HepG2 (cell line): ENCODE measurements around the gene AK9. TPM values are rescaled to one million over a fixed set of nuclear protein-coding genes. Genes with fewer than 3 reads are reported as not detected.

ENCODE experiments used
- ATAD3A ChIP-seq: sonication (generic); formaldehyde crosslinking; IDR thresholded peaks from 2 replicates; pipeline ENCODE4 v1.4.0; 2020; ENCODE audit warnings: missing genetic modification reagents
- CEBPB ChIP-seq: IDR thresholded peaks from 2 replicates; pipeline ENCODE4 v1.6.1; 2011; ENCODE audit warnings: low read depth, low read length, improper control_type of control experiment, borderline replicate concordance
- ETV5 ChIP-seq: IDR thresholded peaks from 2 replicates; pipeline ENCODE4 v1.6.1; 2018; ENCODE audit warnings: missing biosample characterization, missing genetic modification reagents, inconsistent platforms, borderline replicate concordance
- KAT8 ChIP-seq: IDR thresholded peaks from 2 replicates; pipeline ENCODE4 v1.6.1; 2016; ENCODE audit warnings: missing genetic modification reagents, missing compliant biosample characterization
- KLF9 ChIP-seq: IDR thresholded peaks from 2 replicates; pipeline ENCODE4 v1.6.1; 2016; ENCODE audit warnings: low read depth
- MED8 ChIP-seq: sonication (generic); formaldehyde crosslinking; IDR thresholded peaks from 2 replicates; pipeline ENCODE4 v1.8.1; 2023; ENCODE audit warnings: mild to moderate bottlenecking, missing genetic modification reagents; ENCODE audit not compliant: insufficient replicate concordance
- MLLT10 ChIP-seq: sonication (generic); formaldehyde crosslinking; IDR thresholded peaks from 2 replicates; pipeline ENCODE4 v1.4.0; 2020; ENCODE audit warnings: missing genetic modification reagents
- ONECUT2 ChIP-seq: sonication (generic); formaldehyde crosslinking; IDR thresholded peaks from 2 replicates; pipeline ENCODE4 v1.4.0; 2020; ENCODE audit warnings: missing genetic modification reagents
- SIX1 ChIP-seq: sonication (generic); formaldehyde crosslinking; IDR thresholded peaks from 2 replicates; pipeline ENCODE4 v1.4.0; 2020; ENCODE audit warnings: missing genetic modification reagents, borderline replicate concordance
- ZFP82 ChIP-seq: sonication (generic); formaldehyde crosslinking; IDR thresholded peaks from 2 replicates; pipeline ENCODE4 v1.5.1; 2020; ENCODE audit warnings: mild to moderate bottlenecking, missing genetic modification reagents, borderline replicate concordance
- ZNF431 ChIP-seq: sonication (generic); formaldehyde crosslinking; IDR thresholded peaks from 2 replicates; pipeline ENCODE4 v1.9.0; 2022; ENCODE audit warnings: missing genetic modification reagents, low read depth, mild to moderate bottlenecking, borderline replicate concordance
- ZNF598 ChIP-seq: sonication (generic); formaldehyde crosslinking; IDR thresholded peaks from 2 replicates; pipeline ENCODE4 v1.5.1; 2020; ENCODE audit warnings: mild to moderate bottlenecking, missing genetic modification reagents, borderline replicate concordance
- ZNF839 ChIP-seq: sonication (generic); formaldehyde crosslinking; IDR thresholded peaks from 2 replicates; pipeline ENCODE4 v1.4.0; 2020; ENCODE audit warnings: missing genetic modification reagents, mild to moderate bottlenecking, borderline replicate concordance
- polyA plus RNA-seq, 8 experiments: library from polyadenylated mRNA; depleted of rRNA in 3 of 8; stranded (reverse) in 7 of 8; unstranded in 1 of 8; fragments of >200 nt; fragmentation: Illumina TruSeq in 4 of 8; extraction: Trizol in 4 of 8; gene quantifications; 2 replicates each; pipeline versions ENCODE4 v1.2.1 to v1.2.3, GENCODE V29; 2011 to 2016; ENCODE audit warnings: low read depth in 4 of 8, missing spikeins in 1 of 8, mixed read lengths in 1 of 8; ENCODE audit not compliant: insufficient read depth in 1 of 8
- total RNA-seq, 5 experiments: library from RNA; depleted of rRNA; stranded (reverse); fragments of >200 nt; fragmentation: Illumina TruSeq; extraction: Trizol; gene quantifications; 2 replicates each; pipeline ENCODE4 v1.2.3, GENCODE V29; 2016; ENCODE audit warnings: low read depth in 1 of 5
- TF ChIP-seq, protein P1 (sequence below): sonication (generic); formaldehyde crosslinking; conservative IDR thresholded peaks from 2 replicates; pipeline ENCODE4 v1.4.0; 2020; ENCODE audit warnings: mild to moderate bottlenecking, missing genetic modification reagents, moderate library complexity
- TF ChIP-seq, protein P2 (sequence below): sonication (generic); formaldehyde crosslinking; IDR thresholded peaks from 2 replicates; pipeline ENCODE4 v1.8.1; 2023; ENCODE audit warnings: mild to moderate bottlenecking, inconsistent platforms, moderate library complexity, missing genetic modification reagents, borderline replicate concordance
- TF ChIP-seq, protein P3 (sequence below): sonication (generic); formaldehyde crosslinking; IDR thresholded peaks from 2 replicates; pipeline ENCODE4 v1.5.0; 2020; ENCODE audit warnings: mild to moderate bottlenecking, missing genetic modification reagents, borderline replicate concordance
- TF ChIP-seq, protein P4 (sequence below): sonication (generic); formaldehyde crosslinking; IDR thresholded peaks from 2 replicates; pipeline ENCODE4 v1.4.0; 2020; ENCODE audit warnings: missing genetic modification reagents
- TF ChIP-seq, protein P5 (sequence below): sonication (generic); formaldehyde crosslinking; IDR thresholded peaks from 2 replicates; pipeline ENCODE4 v1.5.1; 2020; ENCODE audit warnings: mild to moderate bottlenecking, moderate library complexity, missing genetic modification reagents

The AK9 gene
- total and polyA plus RNA-seq, 2 of the 13 experiments (the other 11 are each of a cell fraction or from before 2014, with no cell fraction given) = 3.2 to 4.8 TPM

DNA sequence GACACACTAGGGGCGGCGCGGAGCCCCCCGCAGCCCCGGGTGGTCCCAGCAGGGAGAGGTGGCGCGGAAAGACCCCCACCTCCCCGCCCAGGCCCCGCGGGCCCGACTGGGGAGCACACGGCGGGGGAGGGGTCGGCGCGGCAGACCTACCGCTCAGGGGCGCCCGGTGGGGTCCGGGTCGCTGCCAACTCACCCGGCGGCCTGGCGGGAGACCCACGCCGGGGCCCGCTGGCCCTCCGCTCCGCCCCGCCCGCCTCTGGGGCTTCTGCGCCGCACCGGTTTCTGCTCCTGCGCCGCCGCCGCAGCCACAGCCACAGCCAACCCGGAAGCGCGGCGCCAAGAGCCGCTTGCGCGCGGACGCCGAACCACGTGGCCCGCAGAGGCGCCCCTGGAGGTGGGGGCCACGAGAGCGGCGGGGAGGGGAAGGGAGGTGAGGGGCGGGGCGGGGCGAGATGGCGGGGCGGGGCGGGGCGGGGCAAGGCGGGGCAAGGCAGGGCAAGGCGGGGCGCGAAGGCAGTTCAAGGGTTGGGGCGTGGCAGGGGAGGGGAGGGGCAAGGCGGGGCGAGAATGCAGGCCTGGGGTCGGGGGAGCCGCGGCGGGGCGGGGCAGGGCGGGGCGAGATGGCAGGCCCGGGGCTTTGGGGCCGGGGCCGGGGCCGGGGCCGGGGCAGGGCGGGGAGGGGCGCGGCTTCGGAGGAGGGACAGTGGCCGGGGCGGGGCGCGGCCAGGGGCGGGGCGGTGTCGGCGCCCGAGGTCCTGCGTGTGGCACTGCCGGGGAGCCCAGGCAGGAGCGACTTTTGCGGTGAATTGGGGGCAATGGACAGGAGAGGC lies 207.9 kb downstream of the AK9 start, which contains the start of gene ZBTB24 (continued):
- TF ChIP-seq, protein P1, sequence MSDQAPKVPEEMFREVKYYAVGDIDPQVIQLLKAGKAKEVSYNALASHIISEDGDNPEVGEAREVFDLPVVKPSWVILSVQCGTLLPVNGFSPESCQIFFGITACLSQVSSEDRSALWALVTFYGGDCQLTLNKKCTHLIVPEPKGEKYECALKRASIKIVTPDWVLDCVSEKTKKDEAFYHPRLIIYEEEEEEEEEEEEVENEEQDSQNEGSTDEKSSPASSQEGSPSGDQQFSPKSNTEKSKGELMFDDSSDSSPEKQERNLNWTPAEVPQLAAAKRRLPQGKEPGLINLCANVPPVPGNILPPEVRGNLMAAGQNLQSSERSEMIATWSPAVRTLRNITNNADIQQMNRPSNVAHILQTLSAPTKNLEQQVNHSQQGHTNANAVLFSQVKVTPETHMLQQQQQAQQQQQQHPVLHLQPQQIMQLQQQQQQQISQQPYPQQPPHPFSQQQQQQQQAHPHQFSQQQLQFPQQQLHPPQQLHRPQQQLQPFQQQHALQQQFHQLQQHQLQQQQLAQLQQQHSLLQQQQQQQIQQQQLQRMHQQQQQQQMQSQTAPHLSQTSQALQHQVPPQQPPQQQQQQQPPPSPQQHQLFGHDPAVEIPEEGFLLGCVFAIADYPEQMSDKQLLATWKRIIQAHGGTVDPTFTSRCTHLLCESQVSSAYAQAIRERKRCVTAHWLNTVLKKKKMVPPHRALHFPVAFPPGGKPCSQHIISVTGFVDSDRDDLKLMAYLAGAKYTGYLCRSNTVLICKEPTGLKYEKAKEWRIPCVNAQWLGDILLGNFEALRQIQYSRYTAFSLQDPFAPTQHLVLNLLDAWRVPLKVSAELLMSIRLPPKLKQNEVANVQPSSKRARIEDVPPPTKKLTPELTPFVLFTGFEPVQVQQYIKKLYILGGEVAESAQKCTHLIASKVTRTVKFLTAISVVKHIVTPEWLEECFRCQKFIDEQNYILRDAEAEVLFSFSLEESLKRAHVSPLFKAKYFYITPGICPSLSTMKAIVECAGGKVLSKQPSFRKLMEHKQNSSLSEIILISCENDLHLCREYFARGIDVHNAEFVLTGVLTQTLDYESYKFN (CRISPR knock-in tag) = no peak; the same call in 1 of the 2 replicates
- TF ChIP-seq, protein P2, sequence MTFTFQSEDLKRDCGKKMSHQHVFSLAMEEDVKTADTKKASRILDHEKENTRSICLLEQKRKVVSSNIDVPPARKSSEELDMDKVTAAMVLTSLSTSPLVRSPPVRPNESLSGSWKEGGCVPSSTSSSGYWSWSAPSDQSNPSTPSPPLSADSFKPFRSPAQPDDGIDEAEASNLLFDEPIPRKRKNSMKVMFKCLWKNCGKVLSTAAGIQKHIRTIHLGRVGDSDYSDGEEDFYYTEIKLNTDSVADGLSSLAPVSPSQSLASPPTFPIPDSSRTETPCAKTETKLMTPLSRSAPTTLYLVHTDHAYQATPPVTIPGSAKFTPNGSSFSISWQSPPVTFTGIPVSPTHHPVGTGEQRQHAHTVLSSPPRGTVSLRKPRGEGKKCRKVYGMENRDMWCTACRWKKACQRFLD = no peak
- TF ChIP-seq ATAD3A = no peak
- TF ChIP-seq, protein P3, sequence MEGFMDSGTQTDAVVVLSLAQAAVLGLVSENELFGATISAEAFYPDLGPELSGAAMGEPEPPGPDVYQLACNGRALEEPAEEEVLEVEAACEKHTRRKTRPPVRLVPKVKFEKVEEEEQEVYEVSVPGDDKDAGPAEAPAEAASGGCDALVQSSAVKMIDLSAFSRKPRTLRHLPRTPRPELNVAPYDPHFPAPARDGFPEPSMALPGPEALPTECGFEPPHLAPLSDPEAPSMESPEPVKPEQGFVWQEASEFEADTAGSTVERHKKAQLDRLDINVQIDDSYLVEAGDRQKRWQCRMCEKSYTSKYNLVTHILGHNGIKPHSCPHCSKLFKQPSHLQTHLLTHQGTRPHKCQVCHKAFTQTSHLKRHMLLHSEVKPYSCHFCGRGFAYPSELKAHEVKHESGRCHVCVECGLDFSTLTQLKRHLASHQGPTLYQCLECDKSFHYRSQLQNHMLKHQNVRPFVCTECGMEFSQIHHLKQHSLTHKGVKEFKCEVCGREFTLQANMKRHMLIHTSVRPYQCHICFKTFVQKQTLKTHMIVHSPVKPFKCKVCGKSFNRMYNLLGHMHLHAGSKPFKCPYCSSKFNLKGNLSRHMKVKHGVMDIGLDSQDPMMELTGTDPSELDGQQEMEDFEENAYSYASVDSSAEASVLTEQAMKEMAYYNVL (CRISPR knock-in tag) = no peak
- TF ChIP-seq ONECUT2 (CRISPR knock-in tag) = no peak
- TF ChIP-seq, protein P4, sequence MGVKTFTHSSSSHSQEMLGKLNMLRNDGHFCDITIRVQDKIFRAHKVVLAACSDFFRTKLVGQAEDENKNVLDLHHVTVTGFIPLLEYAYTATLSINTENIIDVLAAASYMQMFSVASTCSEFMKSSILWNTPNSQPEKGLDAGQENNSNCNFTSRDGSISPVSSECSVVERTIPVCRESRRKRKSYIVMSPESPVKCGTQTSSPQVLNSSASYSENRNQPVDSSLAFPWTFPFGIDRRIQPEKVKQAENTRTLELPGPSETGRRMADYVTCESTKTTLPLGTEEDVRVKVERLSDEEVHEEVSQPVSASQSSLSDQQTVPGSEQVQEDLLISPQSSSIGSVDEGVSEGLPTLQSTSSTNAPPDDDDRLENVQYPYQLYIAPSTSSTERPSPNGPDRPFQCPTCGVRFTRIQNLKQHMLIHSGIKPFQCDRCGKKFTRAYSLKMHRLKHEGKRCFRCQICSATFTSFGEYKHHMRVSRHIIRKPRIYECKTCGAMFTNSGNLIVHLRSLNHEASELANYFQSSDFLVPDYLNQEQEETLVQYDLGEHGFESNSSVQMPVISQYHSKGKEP (CRISPR knock-in tag) = no peak
- no peak for TF ChIP-seq KLF9
- TF ChIP-seq MLLT10 (CRISPR knock-in tag) = no peak
- no peak for TF ChIP-seq ZFP82 (CRISPR knock-in tag)
- peak; percentile 52; the same call in 1 of the 2 replicates for TF ChIP-seq ETV5 (CRISPR knock-in tag)
- no peak for TF ChIP-seq ZNF839 (CRISPR knock-in tag)
- no peak for TF ChIP-seq MED8 (CRISPR knock-in tag)
- no peak for TF ChIP-seq SIX1 (CRISPR knock-in tag)
- peak; percentile 36; the same call in 1 of the 2 replicates for TF ChIP-seq KAT8 (CRISPR knock-in tag)
- TF ChIP-seq, protein P5, sequence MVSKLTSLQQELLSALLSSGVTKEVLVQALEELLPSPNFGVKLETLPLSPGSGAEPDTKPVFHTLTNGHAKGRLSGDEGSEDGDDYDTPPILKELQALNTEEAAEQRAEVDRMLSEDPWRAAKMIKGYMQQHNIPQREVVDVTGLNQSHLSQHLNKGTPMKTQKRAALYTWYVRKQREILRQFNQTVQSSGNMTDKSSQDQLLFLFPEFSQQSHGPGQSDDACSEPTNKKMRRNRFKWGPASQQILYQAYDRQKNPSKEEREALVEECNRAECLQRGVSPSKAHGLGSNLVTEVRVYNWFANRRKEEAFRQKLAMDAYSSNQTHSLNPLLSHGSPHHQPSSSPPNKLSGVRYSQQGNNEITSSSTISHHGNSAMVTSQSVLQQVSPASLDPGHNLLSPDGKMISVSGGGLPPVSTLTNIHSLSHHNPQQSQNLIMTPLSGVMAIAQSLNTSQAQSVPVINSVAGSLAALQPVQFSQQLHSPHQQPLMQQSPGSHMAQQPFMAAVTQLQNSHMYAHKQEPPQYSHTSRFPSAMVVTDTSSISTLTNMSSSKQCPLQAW (CRISPR knock-in tag) = no peak
- TF ChIP-seq ZNF431 = no peak
- TF ChIP-seq CEBPB = no peak
- no peak for TF ChIP-seq ZNF598
